OCI-LY7 (cell line): Measurements from ENCODE around the gene GJA5.

Experiments used
- EZH2phosphoT487 ChIP-seq: fragments of 200-600 bp; sonication (generic); IDR thresholded peaks from 2 replicates; pipeline ENCODE4 v1.6.1; 2018; ENCODE audit warnings: low read depth, borderline replicate concordance, mild to moderate bottlenecking, mixed run types, antibody characterized with exemption, low read length, moderate library complexity, mixed read lengths
- TF ChIP-seq, protein P1 (sequence below): fragments of 200-600 bp; sonication (generic); conservative IDR thresholded peaks from 2 replicates; pipeline ENCODE4 v1.5.1; 2014; ENCODE audit warnings: mild to moderate bottlenecking, antibody characterized with exemption, low read length, moderate library complexity, mixed read lengths

DNA sequence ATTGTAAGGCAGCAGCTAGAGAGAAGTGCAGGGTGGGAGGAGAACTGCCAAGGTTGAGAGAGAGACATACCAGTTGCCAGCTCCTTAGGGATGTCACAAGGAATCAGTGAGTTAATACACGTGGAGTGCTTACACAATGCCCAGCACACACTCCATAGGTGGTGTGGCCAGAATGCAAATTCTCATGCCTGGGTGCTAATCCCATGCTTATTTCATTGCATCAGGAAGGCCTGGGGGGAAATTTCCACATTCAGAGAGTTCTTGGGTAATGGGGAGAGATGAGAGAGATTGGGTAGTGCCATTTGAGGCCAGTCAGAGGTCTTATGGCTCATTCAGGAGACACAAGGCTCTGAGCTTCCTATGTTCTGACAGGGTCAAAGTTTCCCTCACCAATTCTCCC lies 38.7 kb downstream of the GJA5 start:
- TF ChIP-seq, protein P1, sequence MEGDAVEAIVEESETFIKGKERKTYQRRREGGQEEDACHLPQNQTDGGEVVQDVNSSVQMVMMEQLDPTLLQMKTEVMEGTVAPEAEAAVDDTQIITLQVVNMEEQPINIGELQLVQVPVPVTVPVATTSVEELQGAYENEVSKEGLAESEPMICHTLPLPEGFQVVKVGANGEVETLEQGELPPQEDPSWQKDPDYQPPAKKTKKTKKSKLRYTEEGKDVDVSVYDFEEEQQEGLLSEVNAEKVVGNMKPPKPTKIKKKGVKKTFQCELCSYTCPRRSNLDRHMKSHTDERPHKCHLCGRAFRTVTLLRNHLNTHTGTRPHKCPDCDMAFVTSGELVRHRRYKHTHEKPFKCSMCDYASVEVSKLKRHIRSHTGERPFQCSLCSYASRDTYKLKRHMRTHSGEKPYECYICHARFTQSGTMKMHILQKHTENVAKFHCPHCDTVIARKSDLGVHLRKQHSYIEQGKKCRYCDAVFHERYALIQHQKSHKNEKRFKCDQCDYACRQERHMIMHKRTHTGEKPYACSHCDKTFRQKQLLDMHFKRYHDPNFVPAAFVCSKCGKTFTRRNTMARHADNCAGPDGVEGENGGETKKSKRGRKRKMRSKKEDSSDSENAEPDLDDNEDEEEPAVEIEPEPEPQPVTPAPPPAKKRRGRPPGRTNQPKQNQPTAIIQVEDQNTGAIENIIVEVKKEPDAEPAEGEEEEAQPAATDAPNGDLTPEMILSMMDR, result no peak
- TF ChIP-seq EZH2phosphoT487, result no peak
